G401 (cell line): Measurements from ENCODE around the gene ARMS2. TPM values are rescaled to one million over a fixed set of nuclear protein-coding genes. Genes with fewer than 3 reads are reported as not detected.

ENCODE experiments used
- DNase-seq: peaks from one replicate; pipeline ENCODE4 v3.0.0-alpha.2; 2015; ENCODE audit warnings: low spot score
- in situ Hi-C: cut with HindIII; loops from 2 replicates; pipeline ENCODE4 v1.10.0; 2016; ENCODE audit warnings: low sequenced_read_pairs, mixed read lengths
- total RNA-seq: library from RNA; depleted of rRNA; stranded (reverse); fragments of >200 nt; shearing (Covaris generic); gene quantifications from 2 replicates; pipeline ENCODE4 v1.2.3, GENCODE V29; 2014

The ARMS2 gene
- total RNA-seq, 1 experiment from 2014 or later: not detected

DNA sequence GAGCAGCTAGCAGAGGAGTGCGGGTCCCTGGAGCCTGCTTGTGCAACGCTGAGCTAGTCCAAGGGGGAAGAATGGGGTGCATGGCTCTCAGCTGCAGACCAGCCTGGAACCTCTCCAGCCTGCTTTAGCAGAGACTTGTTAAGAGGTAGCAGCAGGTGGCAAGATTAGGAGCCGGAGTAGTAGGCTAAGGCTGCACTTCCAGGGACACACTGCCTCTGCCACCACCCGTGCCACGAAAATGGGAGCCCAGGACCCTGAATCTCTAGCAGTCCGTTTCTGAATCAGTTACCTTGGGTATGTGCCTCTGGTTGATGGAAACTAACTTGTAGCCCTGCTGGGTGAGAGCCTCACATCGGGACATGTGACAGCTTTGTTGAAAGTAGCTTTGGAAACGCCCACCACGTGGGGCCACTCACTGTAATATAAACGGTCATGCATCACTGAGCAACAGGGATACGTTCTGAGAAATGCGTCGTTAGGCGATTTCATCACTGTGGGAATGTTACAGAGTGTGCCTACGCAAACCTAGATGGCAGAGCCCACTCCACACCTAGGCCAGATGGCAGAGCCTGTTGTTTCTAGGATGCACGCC is 32.8 kb downstream of the ARMS2 start:
- no peak for DNase-seq
- in situ Hi-C loops: no loop called here

DNA sequence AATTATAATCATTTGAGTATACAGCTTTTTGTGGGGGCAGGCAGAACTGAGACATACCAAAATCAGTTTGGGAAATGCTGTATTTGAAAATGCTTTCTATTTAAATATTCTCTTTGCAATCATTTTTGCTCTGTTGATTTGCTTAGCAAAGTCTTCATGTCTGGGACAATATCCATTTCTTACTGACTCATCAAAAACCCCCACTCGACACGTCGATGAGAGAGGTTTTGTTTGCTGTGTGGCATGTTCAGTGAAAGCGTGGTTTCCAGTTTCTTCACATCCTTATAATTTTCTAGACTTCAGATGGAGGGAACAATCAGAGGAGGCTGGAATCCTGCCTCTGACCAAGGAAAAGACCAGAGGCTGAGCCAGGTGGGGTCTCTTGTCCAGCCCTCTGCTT is 35.8 kb downstream of the ARMS2 start:
- DNase-seq: no peak
- in situ Hi-C loops: no loop called here

DNA sequence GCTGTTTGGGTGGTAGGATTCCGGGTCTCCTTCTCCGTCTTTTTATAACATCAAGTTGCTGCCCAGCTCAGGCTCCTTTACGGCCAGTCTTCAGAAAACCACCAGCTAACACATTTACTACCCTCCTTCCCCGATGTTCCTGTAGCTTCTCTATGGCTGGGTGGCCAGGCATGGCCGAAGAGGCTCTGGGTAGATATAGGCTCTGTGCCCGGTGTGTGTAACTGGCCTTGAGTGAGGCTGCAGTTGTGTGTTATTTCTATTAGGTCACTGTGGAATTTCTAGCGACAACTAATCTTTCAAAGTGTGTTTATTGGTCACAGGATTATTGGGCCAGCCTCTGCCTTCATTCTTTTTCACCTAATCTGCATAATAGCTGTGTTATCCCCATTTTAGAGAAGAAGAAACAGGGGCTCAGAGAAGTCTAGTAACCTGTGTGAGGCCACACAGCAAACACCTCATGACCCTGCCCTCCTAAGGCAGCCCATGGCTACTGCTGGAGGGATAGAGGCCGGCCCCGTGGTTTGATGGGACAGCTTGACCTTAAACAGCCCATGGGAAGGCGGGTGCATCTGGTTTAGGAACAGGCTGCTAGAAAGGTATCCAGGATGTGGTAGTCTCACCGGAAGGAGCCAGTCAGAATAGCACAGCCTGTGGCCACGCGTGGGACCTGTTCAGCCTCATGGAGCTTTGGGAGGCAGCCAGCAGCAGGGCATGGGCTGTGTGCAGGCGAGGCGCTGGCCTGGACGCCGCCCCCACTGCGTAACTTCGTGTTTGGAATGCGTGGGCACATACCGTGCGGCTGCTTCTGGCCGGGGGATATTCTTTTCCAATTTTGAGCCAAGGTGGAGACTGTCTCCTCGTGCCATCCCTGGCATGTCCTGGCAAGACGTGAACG is 36.6 kb downstream of the ARMS2 start:
- no peak for DNase-seq
- in situ Hi-C loops: no loop called here

DNA sequence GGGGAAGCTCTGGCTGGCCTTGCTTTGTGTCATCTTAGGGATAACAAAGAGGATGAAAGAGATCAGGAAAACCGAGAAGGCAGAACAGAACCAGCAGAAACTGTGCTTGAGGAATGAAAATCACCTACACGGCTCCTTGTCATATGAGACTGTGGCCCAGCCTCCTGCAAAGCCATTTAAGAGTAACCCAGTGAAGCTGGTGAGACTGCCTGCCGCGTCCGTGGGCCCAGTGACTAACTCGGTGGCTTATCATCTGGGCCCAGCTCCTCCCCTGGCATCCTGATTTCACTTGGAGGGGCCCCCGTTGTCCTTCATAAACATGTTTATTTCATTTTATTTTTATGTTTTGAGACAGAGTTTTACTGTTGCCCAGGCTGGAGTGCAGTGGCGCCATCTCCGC is 37.6 kb downstream of the ARMS2 start:
- DNase-seq: no peak
- in situ Hi-C loops: no loop called here

DNA sequence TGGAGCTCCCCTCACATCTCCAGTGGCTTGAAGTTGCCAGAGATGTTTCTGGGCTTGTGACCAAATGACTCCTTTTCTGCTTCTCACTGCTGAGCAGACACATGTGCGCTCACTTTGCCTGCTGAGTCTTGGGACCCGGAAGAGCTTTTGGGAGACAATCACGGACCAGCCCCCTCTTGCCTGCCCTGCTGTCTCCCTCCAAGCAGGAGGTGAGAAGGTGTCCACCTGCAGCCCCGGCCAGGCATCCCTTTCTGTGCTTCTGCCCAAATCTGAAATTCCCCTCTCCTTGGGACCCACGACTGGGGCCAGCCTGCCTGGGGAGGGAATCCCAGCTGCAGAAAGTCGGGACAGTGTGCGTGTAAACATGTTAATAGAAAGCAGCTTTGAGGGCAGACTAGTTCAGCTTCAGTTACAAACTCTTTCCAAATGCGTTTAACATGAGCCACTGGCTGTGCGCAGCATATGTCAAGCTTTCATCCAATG is 38.6 kb downstream of the ARMS2 start:
- in situ Hi-C loops: no loop called here

DNA sequence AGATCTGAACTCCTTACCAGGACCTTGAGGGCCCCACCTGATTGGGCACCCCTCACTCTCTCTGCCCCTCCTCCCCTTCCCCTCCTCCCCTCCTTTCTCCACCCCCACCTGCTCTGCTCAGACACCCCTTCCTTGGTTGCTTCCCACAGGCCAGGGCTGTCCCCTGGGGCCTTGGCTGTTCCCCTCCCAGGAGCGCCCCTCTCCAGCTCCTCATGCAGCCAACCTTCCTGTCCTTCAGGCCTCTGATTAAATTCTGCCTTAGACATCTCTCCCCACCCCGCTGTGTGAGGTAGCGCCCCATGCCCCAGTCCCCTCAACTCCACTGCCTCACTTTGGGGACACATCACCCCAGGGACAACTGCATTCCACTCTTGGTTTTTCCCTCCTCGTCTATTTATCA is 39.3 kb downstream of the ARMS2 start:
- DNase-seq: no peak
- in situ Hi-C loops: no loop called here

More for the DNA sequence above, 38.6 kb downstream of the ARMS2 start:
- no peak for DNase-seq

DNA sequence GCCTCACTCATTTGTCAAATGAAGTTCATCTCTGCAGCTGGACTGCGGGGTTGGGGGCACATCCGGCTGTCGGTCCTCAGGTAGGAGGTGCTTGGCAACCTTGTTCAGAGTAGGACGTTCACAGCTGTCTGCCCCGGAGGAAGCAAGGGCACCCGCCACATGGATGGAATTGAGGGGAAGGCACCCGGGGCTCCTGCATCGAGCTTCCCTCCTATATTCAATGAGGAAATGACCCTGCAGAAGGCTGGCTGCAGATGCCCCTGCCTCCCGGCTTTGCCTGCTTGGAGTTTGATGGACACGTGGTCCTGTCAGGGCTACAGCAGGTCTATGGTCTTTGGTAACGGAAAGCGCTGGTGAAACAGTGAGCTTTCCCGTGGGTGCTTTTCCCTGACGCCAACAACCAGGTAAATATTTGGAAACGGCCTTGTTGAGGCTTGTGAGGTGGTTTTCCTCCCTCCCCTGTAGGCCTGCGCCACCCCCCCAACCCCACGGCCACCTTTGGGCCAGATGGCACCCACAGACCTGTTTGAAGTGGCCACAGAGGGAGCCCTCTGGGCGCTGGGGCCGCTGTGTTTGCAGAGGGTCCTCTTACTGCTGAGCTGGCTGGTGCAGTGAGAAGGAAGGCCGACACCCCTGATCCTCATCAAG is 39.8 kb downstream of the ARMS2 start:
- in situ Hi-C loops: no loop called here
- DNase-seq: no peak

DNA sequence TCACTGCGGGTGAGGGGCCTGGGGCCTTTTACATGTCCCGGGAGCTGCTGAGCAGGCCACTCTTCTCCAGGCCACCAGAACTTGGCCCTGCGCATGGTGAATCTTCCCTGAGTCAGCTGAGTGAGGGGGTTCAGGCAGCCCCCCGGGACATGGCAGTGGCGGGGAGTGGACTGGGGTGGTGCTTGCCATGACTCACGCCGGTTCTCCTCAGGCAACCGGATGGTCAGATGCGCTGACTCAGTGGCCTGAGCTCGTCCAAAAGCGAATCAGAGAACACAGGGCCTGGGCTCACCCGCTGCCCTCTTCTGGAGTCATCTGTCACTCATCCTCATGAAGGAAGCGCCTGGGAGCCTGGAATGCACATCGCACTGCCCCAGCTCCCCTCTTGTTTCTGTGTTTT is 40.4 kb downstream of the ARMS2 start:
- in situ Hi-C loops: no loop called here
- no peak for DNase-seq

DNA sequence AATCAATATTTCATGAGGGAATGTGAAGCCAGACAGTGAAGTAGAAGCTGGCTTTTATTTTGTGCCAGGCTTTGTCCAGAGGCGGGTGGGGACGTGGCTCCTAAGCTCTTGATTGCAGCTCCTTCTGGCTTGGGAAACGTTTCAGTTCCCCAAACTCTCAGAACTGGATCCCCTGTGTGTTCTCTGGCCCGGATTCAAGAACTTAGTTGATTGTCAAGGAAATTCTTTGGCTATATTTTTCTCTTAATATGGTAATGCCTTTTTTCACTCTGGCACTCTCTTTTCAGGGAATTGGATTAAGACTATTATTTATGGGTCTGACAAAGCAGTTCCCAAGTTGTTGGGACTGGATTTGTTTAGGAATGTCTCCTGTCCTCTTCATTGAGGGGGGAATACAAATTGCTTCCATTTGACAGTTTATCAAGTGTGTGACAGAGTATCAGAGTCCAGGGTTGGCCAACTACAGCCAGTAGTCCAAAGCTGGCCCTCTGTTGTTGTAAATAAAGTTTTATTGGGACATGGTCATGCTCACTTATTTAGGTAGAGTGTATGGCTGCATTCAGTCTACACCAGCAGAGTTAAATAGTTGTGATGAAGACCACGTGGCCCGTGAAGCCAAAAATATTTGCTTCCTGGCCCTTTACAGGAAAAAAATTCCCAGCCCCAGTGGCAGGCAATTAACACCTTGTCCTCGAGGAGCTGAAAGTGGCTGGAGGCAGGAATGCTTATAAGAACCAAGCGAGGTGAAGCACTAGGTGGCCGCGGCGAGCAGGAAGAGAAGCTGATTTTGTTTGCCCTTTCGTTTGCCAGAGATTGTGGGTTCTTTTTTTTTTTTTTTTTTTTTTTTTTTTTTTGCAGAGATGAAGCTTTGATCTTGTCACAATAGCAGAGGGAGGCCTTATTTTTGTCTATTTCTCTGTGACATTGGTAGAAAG is 41.2 kb downstream of the ARMS2 start:
- in situ Hi-C loops: no loop called here
- no peak for DNase-seq

DNA sequence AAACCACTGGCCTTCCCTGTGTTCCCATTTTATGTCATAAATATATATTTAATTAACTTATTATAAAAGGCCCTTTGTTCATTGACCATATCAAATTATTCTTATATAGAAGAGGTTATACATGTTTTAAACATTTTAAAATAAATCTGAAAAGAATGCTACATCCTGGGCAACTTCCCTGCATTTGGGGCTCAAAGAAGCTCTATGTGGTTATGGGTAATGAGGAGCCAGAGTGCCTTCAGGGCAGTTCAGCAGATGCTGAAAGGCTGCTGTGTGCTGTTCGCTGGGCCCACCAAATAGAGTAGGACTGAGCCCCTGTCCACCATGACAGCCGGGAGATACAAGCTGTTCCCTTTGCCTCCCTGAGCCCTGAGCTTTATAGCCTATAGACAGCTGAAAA is 42.8 kb downstream of the ARMS2 start:
- no peak for DNase-seq
- in situ Hi-C loops: no loop called here

DNA sequence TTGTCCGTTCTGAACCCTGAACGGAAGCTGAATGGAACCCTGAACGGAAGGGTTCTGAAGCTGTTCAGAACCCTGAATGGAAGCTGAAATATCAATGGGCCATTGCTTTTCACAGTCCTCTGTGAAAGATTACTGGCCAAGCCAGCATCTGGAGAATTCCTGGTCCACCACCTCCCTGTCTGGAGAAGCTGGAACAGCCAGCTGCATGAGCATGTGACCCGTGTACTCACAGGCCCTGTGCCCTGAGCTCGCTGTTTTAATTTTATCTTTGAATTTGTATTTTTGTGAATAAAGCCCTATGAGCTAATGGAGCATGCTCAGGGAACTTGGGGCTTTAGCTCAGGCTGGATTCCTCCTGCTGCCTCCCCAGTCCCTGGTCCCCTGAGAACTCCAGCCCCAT is 44.1 kb downstream of the ARMS2 start:
- DNase-seq: no peak
- in situ Hi-C loops: no loop called here

DNA sequence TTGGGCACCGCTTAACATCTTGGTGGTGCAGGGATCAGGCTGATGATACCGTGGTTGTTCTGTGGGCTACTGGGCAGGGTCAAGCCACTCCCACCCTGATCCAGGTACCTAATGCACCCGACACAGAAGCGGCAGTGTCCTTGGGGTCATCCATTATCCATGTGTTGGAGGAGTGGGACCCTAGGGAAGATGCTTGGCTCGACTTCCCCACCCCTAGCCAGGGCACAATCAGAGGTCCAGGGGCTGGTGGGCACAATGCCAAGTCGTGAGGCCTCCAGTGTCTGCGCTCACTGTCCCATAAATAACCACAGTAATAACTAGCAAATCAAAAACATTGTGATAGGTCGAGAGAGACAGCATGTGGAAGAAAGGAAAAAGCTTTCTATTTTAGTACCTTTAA is 44.6 kb downstream of the ARMS2 start:
- in situ Hi-C loops: no loop called here
- no peak for DNase-seq

DNA sequence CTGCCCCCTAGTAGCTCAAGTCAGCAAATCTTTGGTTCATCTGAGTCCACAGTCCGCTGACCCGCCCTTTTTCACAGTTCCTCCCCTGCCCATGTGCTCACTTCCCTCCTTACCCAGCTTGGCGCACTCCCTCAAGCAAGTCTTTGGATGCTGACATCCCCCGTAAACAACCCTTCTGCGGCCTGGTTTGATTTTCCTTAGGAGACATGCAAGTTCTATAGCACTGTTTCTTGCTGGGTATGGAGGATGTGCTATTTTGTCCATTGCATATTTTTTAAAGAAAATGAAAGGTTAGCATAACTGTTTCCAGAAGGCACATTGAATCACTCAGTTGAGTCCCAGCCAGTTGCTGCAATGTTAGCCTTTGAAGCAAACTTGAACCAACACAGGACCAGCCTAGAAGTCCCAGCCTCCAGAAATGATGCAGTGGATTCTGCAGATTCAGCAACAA is 45.1 kb downstream of the ARMS2 start:
- in situ Hi-C loops: no loop called here

DNA sequence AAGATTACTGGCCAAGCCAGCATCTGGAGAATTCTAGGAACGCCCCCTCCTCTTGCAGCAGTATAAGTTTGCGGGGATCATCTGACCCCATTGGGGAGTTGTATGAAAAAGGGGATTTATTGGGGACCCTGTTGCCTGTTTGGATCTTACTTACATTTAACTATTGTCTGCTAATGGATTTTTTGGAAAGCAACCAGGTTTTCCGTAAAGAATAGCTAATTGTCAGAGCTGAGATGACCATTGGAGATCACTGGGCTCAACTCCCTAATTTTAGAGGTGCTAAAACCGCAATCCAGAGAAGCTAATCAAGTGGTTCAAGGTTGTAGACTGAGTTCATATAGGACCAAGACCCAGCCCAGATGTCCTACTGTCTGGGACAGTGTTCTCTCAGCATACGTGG is 45.7 kb downstream of the ARMS2 start:
- DNase-seq: no peak
- in situ Hi-C loops: no loop called here

More for the DNA sequence above, 45.1 kb downstream of the ARMS2 start:
- DNase-seq: no peak

DNA sequence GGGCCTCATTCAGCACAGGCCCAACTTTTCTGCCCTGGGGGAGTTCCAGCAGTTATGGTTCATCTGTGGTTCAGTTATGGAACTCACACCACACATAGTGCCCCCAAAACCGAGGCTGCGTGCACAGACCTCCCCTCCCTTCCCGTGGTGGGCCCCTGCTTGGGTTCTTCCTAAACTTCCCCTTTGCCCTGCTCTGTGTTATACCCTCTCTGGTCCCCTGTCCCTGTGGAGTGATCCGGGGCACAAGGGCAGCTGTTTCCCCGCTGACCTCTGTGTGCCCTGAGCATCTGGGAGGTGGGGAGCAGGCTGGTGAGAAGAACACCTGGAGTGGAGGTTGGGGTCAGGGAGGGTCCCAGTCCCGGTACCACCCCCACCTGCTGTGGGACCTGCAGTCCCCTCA is 46.3 kb downstream of the ARMS2 start:
- in situ Hi-C loops: no loop called here
- DNase-seq: no peak

DNA sequence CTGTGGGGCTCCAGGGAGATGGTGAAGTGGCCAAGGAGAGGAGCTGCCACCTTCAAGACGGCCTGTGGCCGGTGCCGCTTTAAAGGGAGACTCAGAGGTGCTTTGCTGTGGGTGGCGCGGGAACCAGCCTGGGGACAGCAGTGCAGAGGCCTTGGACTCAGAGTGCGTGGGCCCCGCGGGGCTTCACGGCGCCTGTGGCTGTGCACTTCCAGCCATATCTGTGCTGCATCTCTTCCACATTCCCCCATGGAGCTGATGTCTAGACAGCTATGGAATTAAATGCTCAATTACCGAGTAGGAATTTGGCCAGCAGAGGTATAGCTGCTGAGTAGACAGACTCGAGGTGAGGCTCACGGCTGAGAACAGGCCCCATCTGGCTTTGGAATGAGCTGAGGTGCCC is 48.6 kb downstream of the ARMS2 start:
- no peak for DNase-seq
- in situ Hi-C loops: no loop called here

DNA sequence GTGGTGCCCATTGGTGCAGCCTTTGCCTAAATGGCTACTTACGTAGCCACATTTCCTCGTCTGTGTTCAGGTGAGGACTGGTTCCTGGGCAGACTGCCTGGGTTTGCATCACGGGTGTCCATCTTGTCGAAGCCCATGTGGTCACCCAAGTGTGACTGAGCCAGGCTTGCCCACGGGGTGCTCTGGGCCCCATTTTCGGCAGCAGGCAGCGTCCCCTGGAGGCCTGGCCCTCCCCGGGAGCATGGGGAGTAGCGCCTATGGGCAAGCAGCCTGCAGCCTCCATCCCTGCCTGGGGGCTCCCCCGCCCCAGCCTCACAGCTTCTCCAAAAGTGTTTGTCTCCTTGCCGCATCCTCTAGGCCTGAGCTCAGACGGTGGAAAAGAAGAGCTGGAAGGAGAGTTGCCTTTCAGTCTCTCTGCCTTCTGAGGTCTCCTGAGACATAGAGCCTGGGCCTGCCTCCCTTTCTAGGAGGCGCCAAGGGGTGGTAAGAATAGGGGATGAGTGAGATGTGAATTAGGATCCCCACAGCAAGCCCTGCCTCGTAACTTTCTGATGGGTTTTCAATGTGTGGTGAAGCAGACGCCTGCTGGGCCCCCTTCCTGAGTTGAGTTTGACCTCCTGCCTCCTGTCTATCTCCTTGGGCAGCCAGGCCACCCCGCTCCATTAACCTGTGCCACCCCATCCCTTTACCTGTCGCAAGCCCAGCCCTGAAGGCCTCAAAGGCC is 49.6 kb downstream of the ARMS2 start:
- in situ Hi-C loops: no loop called here
- DNase-seq: no peak

DNA sequence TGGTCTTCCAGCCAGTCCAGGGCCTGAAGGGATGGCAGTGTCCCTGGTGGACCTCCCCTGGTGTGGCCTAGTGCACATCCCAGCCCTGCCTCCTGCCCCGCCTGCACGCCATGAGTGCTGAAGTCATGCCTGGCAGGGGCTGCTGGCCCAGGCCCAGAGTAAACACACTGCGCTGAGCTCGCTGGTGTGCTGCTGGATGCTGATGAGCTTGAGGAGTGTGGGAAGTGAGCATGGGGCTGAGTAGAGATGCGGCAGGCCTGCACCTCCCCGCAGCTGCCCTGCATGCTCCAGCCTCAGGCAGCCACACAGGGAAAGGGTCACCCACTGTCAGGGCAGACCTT is 50.1 kb downstream of the ARMS2 start:
- peak; percentile 34 for DNase-seq
- in situ Hi-C loops: no loop called here

DNA sequence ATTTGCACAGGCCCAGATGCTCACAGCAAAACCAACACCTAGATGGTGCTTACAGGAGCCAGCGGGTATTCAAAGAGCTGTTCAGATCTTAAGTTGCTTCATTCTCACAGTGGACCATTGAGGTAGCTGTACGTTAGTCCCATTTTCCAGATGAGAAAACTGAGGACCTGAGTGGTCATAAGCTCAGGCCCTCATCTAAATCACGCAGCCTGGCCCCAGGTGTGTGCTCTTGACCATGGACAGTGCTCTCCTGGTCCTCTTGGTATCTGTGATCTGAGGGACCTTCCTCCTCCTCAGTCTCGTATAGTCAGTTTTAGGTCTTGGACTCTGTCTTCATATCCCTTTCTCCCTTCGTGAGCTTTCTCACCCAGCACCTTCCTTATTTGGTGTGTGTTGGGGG is 50.6 kb downstream of the ARMS2 start:
- in situ Hi-C loops: no loop called here
- no peak for DNase-seq
